AG20443 (cell line): Measurements from ENCODE around the gene TSNAXIP1.
"Not testable (repeated sequence)": the region's sequence is repeated elsewhere in the genome, so short reads cannot be mapped to it uniquely, and the experiment has no call there.

Experiments used
- DNase-seq: peaks from one replicate; pipeline ENCODE4 v3.0.0; 2012; ENCODE audit warnings: low spot score, mixed read lengths

TSNAXIP1 gene

GRCh38 chr16:67858500-67858899 lies 51.8 kb downstream of the TSNAXIP1 start:
- no peak for DNase-seq

- DNase-seq, result peak; percentile 74
Measured at GRCh38 chr16:67860589-67861398, 54.1 kb downstream of the TSNAXIP1 start.

DNA sequence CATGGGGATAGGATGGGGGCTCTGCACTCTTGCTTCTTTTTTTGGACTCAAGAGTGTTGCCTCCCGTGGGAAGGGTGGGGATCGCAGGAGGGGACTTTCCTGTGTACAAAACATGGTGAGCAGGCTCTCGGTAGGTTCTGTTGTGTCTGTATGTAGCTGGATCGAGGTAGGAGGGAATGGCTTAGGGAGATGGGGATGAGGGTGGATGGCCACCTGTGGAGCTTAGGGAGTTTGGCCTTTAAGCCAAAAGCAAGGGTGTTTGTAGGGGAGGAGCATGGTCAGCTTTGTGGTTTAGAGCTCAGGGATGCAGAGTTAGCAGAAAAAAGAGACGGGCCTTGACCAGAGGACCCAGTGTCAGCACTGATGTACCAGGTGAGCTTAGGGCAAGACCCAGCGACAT lies 55.2 kb downstream of the TSNAXIP1 start:
- no peak for DNase-seq

- DNase-seq, result peak; percentile 18
Measured at GRCh38 chr16:67862623-67863583, 56.2 kb downstream of the TSNAXIP1 start.

DNA sequence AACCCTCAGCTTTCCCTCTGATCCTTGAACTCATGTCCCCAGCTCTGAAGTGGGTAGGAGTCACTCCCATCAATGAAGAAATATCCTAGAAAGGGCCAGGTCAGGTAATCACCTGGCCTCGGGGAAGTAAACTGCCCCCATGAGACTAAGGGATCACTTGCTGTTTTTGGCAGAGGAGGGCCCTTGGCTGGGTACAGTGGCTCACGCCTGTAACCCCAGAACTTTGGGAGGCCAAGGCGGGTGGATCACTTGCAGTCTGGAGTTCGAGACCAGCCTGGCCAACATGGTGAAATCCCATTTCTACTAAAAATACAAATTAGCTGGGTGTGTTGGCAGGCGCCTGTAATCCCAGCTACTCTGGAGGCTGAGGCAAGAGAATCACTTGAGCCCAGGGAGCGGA lies 57.4 kb downstream of the TSNAXIP1 start:
- DNase-seq, result not testable (repeated sequence)

- no peak for DNase-seq
Measured at GRCh38 chr16:67864594-67864993, 57.9 kb downstream of the TSNAXIP1 start.

DNA sequence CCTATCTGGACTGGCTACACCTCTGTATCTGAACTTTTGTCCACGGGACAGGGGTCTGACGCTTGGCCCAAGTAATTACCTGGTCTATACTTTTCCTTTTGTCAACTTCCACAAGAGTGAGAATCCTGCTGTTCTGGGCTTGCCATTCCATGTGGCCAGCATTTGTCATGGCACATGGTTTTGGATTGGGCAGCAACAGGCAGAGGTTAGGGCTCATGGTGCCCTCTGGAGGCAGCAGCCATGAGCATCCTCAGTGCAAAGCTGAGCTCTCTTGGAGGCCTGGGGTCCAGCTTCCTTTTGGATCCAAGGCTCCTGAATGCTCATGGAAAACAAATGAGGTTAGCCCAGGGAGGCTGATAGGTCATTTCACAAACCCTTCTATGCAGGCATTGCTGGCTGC lies 58.6 kb downstream of the TSNAXIP1 start:
- peak; percentile 61 for DNase-seq

GRCh38 chr16:67868290-67868689 lies 61.6 kb downstream of the TSNAXIP1 start:
- DNase-seq, result no peak

GRCh38 chr16:67869653-67870052 lies 63.0 kb downstream of the TSNAXIP1 start:
- no peak for DNase-seq

- no peak for DNase-seq
Measured at GRCh38 chr16:67871256-67871655, 64.6 kb downstream of the TSNAXIP1 start.

GRCh38 chr16:67872131-67872630 lies 65.5 kb downstream of the TSNAXIP1 start:
- DNase-seq, result no peak

GRCh38 chr16:67872631-67873434 lies 66.1 kb downstream of the TSNAXIP1 start, which contains the start of gene EDC4:
TSS of gene EDC4 (plus strand) at chr16:67873052. CDS start at chr16:67873262, 210 bp downstream.
- DNase-seq, result peak; percentile 95

- DNase-seq, result peak; percentile 31
Measured at GRCh38 chr16:67873435-67874370, 67.0 kb downstream of the TSNAXIP1 start.

DNA sequence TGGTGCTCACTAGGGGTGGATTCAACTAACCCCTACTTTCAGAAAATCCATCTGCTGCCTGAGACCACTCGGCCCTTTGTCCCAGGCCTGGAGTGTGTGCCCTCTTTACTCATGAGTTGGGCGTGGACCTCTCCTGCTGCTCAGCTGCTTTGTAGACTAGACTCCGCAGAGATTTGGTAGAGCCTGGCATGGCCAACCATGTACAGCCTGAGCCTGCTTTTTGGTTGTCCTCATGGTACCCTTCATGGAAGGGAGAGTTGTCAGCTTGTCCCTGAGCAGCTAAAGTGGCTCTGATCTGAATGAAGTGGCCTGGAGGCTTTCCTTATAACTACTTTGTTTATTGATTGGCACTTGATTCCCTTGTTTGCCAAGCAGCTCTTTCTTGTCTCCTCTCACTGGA lies 67.7 kb downstream of the TSNAXIP1 start:
- DNase-seq, result no peak

- no peak for DNase-seq
Measured at GRCh38 chr16:67877064-67877463, 70.4 kb downstream of the TSNAXIP1 start.
